HFFc6 (cell line): ENCODE measurements around the gene GCAT. TPM values are rescaled to one million over a fixed set of nuclear protein-coding genes. Genes with fewer than 3 reads are reported as not detected.

Experiments used
- DNase-seq: peaks from one replicate; pipeline ENCODE4 v3.0.0-alpha.2; 2018
- H3K27ac Mint-ChIP-seq: 2 replicates; pipeline ENCODE4 v1.8.0; 2020; ENCODE audit warnings: mild to moderate bottlenecking, mixed read lengths
- H3K27me3 Mint-ChIP-seq: 2 replicates; pipeline ENCODE4 v1.8.0; 2021; ENCODE audit warnings: mild to moderate bottlenecking, moderate library complexity, mixed read lengths; ENCODE audit not compliant: insufficient read depth
- H3K36me3 Mint-ChIP-seq: 2 replicates; pipeline ENCODE4 v1.8.0; 2021; ENCODE audit warnings: low read depth, mixed read lengths
- H3K4me1 Mint-ChIP-seq: 2 replicates; pipeline ENCODE4 v1.8.0; 2020; ENCODE audit warnings: low read depth, mixed read lengths
- H3K4me3 Mint-ChIP-seq: 2 replicates; pipeline ENCODE4 v1.8.0; 2020; ENCODE audit warnings: mild to moderate bottlenecking, moderate library complexity, mixed read lengths
- H3K9me3 Mint-ChIP-seq: 2 replicates; pipeline ENCODE4 v1.8.0; 2020; ENCODE audit warnings: mild to moderate bottlenecking, mixed read lengths
- CTCF ChIP-seq: fragments of 200-600 bp; sonication (generic); IDR thresholded peaks from 2 replicates; pipeline ENCODE4 v1.5.0; 2021; ENCODE audit warnings: antibody characterized with exemption, mild to moderate bottlenecking
- long read RNA-seq: library from polyadenylated mRNA; unstranded; transcript quantifications from one replicate; pipeline ENCODE4 v2.0.0, GENCODE V29; 2019
- total RNA-seq, 6 experiments: library from RNA; stranded (reverse); fragmentation: NEBNext Ultra II Directional; extraction: Animal tissue kit (Norgen Biotek cat#: 25700); gene quantifications; 2 replicates in 1 of 6; 3 replicates in 5 of 6; pipeline ENCODE4 v1.2.3, GENCODE V29; 2021

GCAT gene
- total RNA-seq = 10 to 100 TPM; 27.6 to 42.3 (median 29.2) TPM
- long read RNA-seq, transcript GCAT-201 (9 exons, 1,497 nt) = major isoform, 51 of 89 reads
- long read RNA-seq, partial matches to known transcripts = 20 of 89 reads
- long read RNA-seq, other reads (novel, unspliced or antisense) = 16 of 89 reads

- peaks cover 5% of the 10 kb centered on the region for H3K27me3 Mint-ChIP-seq
- H3K4me1 Mint-ChIP-seq = peaks cover 43% of the 10 kb centered on the region
- DNase-seq = peak; percentile 91
- H3K36me3 Mint-ChIP-seq = no peaks in the 10 kb centered on the region; the same call in 1 of the 2 replicates
- no peaks in the 10 kb centered on the region for H3K9me3 Mint-ChIP-seq
- no peak for TF ChIP-seq CTCF
- H3K4me3 Mint-ChIP-seq = peak within 1 kb of the TSS; percentile 91
- peak within 1 kb of the TSS; percentile 84 for H3K27ac Mint-ChIP-seq
Measured at GRCh38 chr22:37807410-37808293, at the start of gene GCAT. Gene GCAT (plus strand): TSS chr22:37807934. CDS start chr22:37807968, 34 bp downstream.

GRCh38 chr22:37758694-37759093 is 49.0 kb upstream of the GCAT start:
- DNase-seq = no peak
- peaks cover 29% of the 10 kb centered on the region for H3K36me3 Mint-ChIP-seq
- no peaks in the 10 kb centered on the region for H3K9me3 Mint-ChIP-seq
- TF ChIP-seq CTCF = no peak
- H3K4me3 Mint-ChIP-seq = no peak overlapping the region
- no peaks in the 10 kb centered on the region for H3K27me3 Mint-ChIP-seq
- peaks cover 22% of the 10 kb centered on the region for H3K4me1 Mint-ChIP-seq
- no peak overlapping the region for H3K27ac Mint-ChIP-seq

GRCh38 chr22:37759281-37759680 is 48.5 kb upstream of the GCAT start:
- TF ChIP-seq CTCF = no peak
- Mint-ChIP-seq H3K27me3 (no peaks in the 10 kb centered on the region), H3K27ac (no peak overlapping the region), H3K9me3 (no peaks in the 10 kb centered on the region), H3K4me1 (peaks cover 20% of the 10 kb centered on the region), H3K36me3 (peaks cover 34% of the 10 kb centered on the region), H3K4me3 (no peak overlapping the region)
- no peak for DNase-seq

GRCh38 chr22:37760152-37760551 is 47.6 kb upstream of the GCAT start:
- Mint-ChIP-seq H3K27ac (no peak overlapping the region), H3K36me3 (peaks cover 35% of the 10 kb centered on the region), H3K9me3 (no peaks in the 10 kb centered on the region), H3K27me3 (no peaks in the 10 kb centered on the region), H3K4me1 (peaks cover 20% of the 10 kb centered on the region), H3K4me3 (no peak overlapping the region)
- no peak for DNase-seq
- no peak for TF ChIP-seq CTCF

- no peak overlapping the region for H3K4me3 Mint-ChIP-seq
- no peak for DNase-seq
- no peaks in the 10 kb centered on the region; the same call in 1 of the 2 replicates for H3K27me3 Mint-ChIP-seq
- H3K36me3 Mint-ChIP-seq = peaks cover 31% of the 10 kb centered on the region
- H3K4me1 Mint-ChIP-seq = peaks cover 20% of the 10 kb centered on the region
- no peaks in the 10 kb centered on the region for H3K9me3 Mint-ChIP-seq
- H3K27ac Mint-ChIP-seq = no peak overlapping the region
- TF ChIP-seq CTCF = no peak
Measured at GRCh38 chr22:37762389-37762836, 45.3 kb upstream of the GCAT start.
